ENCODE measurements around the gene ZNF786.
A peak's percentile ranks its signal among the peaks of the same experiment; 100 is the strongest.
"Not testable (repeated sequence)": the region's sequence is repeated elsewhere in the genome, so short reads cannot be mapped to it uniquely, and the experiment has no call there.

ZNF786 gene

DNA sequence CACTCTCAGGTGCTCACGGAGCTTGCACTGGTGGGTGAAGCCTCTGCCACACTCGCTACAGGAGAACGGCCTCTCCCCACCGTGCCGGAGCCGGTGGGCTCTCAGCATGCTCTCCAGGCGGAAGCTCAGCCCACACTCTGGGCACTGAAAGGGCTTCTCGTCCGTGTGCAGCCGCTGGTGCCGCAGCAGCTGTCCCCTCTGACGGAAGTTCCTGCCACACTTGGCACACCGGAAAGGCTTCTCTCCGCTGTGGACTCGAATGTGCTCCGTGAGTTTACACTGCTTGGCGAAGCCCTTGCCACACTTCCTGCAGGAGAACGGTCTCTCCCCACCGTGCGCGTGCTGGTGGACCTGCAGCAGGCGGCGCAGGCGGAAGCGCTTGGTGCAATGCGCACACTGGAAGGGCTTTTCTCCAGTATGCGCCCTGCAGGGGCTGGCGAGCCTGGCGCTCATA, 19.3 kb downstream of the ZNF786 start:
- DNase-seq (ENCODE audit: low read depth) = no peak
- H3K4me3 ChIP-seq (replicated peaks; ENCODE audit: low read depth, low read length) = no peak overlapping the region
- TF ChIP-seq, protein P1, sequence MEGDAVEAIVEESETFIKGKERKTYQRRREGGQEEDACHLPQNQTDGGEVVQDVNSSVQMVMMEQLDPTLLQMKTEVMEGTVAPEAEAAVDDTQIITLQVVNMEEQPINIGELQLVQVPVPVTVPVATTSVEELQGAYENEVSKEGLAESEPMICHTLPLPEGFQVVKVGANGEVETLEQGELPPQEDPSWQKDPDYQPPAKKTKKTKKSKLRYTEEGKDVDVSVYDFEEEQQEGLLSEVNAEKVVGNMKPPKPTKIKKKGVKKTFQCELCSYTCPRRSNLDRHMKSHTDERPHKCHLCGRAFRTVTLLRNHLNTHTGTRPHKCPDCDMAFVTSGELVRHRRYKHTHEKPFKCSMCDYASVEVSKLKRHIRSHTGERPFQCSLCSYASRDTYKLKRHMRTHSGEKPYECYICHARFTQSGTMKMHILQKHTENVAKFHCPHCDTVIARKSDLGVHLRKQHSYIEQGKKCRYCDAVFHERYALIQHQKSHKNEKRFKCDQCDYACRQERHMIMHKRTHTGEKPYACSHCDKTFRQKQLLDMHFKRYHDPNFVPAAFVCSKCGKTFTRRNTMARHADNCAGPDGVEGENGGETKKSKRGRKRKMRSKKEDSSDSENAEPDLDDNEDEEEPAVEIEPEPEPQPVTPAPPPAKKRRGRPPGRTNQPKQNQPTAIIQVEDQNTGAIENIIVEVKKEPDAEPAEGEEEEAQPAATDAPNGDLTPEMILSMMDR (IDR thresholded peaks at IDR 0.05; ENCODE audit: low read length, missing control alignments) = no peak

DNA sequence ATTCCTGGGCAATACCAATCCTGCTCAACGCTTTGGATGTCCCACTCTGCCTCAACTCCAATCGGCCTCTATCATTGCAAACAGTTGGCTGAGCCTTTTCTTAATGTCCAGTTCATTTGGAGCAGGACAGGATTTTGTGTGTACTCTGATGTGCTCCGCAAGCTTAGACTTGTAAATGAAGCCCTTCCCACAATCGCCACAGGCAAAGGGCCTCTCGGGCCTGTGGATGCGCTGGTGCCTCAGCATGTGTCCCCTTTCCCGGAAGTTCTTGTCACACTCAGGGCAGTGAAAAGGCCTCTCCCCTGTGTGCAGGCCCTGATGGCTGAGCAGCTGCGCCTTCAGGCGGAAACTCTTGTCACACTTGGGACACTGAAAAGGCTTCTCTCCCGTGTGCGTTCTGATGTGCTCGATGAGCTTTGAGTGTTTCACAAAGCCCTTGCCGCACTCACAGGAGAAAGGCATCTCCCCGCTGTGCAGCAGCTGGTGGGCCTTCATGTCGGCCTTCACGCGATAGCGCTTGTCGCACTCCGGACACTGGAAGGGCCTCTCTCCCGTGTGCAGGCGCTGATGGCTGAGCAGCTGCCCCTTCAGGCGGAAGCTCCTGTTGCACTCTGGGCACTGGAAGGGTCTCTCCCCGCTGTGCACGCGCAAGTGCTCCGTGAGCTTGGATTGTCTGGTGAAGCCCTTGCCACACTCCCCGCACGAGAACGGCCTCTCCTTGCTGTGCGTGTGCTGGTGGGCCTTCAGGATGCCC, 20.0 kb downstream of the ZNF786 start:
- H3K4me3 ChIP-seq (replicated peaks; ENCODE audit: low read depth, low read length) = no peak overlapping the region
- no peak for DNase-seq (ENCODE audit: low read depth)
- TF ChIP-seq, protein P1 (IDR thresholded peaks at IDR 0.05; ENCODE audit: low read length, missing control alignments) = no peak

GRCh38 chr7:149067869-149068268, 22.6 kb downstream of the ZNF786 start:
- TF ChIP-seq, protein P1 (IDR thresholded peaks at IDR 0.05; ENCODE audit: low read length, missing control alignments) = no peak
- no peak for DNase-seq (ENCODE audit: low read depth)
- no peak overlapping the region for H3K4me3 ChIP-seq (replicated peaks; ENCODE audit: low read depth, low read length)

GRCh38 chr7:149063476-149063875, 27.0 kb downstream of the ZNF786 start:
- no peak overlapping the region for H3K4me3 ChIP-seq (replicated peaks; ENCODE audit: low read depth, low read length)
- TF ChIP-seq, protein P1 (IDR thresholded peaks at IDR 0.05; ENCODE audit: low read length, missing control alignments) = no peak
- no peak for DNase-seq (ENCODE audit: low read depth)

GRCh38 chr7:149062217-149062899, 28.2 kb downstream of the ZNF786 start:
- H3K4me3 ChIP-seq (replicated peaks; ENCODE audit: low read depth, low read length); DNase-seq (ENCODE audit: low read depth): not testable (repeated sequence)

DNA sequence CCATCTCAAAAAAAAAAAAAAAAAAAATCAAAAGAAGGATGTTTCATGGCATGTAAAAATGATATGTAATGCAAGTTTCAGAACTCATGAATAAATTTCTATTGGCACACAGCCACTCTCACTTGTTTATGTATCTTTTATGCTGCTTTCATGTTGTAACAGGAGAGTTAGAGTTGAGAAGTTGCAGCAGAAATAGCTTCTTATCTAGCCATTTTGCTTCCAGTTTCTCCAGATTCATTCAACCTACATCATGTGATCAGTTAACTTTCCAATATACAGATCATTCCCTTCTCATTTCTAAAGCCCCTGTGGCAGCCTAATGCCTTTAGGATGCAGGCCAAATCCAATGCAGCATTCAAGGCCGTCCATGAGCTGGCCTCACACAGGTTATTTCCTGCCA, 30.4 kb downstream of the ZNF786 start:
- TF ChIP-seq, protein P1 (IDR thresholded peaks at IDR 0.05; ENCODE audit: low read length, missing control alignments) = no peak
- peak; percentile 16 for DNase-seq (ENCODE audit: low read depth)
- H3K4me3 ChIP-seq (replicated peaks; ENCODE audit: low read depth, low read length) = no peak overlapping the region

GRCh38 chr7:149053885-149054284, 36.6 kb downstream of the ZNF786 start:
- TF ChIP-seq, protein P1 (IDR thresholded peaks at IDR 0.05; ENCODE audit: low read length, missing control alignments) = no peak

More at GRCh38 chr7:149053885-149054284, 36.6 kb downstream of the ZNF786 start:
- H3K4me3 ChIP-seq (replicated peaks; ENCODE audit: low read depth, low read length) = no peak overlapping the region
- no peak for DNase-seq (ENCODE audit: low read depth)

Data from fibroblast of pulmonary artery (primary cell).